Superior temporal gyrus (tissue), 1 donor: ENCODE results near the gene TEX29.

Source experiments
- DNase-seq: peaks from one replicate; pipeline ENCODE4 v3.0.0-alpha.2; 2016; ENCODE audit errors: extremely low spot score

The TEX29 gene

GRCh38 chr13:111390522-111391270 is 70.3 kb downstream of the TEX29 start:
- DNase-seq = no peak

- DNase-seq = no peak
Measured at GRCh38 chr13:111392486-111392885, 72.0 kb downstream of the TEX29 start.

DNA sequence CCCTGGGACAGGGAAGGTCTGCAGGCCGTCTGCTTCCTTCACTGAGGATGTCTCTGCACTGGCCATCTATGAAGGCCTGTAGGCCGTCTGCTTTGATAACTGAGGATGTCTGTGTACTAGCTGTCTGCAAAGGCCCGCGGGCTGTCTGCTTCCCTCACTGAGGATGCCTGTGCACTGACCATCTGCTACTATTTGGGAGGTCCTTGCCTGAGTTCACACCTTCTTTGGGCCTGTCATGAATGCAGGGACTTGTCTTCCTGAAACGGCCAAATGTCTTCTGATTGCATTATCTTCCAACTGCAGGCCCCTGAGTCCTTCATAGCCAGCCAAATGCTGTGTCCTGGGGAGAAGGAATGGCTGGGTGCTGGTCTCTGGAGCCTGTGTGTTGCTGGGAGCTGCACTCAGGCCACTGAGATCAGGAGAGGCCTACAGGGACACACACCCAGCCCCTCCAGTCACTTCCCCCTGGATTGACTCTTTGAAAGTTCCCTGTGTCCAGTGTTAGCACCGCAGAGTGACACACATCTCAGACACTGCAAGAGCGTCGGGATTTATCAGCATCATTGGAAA is 72.9 kb downstream of the TEX29 start:
- no peak for DNase-seq
